Measurements from ENCODE around the gene SNED1.

Gene SNED1

DNA sequence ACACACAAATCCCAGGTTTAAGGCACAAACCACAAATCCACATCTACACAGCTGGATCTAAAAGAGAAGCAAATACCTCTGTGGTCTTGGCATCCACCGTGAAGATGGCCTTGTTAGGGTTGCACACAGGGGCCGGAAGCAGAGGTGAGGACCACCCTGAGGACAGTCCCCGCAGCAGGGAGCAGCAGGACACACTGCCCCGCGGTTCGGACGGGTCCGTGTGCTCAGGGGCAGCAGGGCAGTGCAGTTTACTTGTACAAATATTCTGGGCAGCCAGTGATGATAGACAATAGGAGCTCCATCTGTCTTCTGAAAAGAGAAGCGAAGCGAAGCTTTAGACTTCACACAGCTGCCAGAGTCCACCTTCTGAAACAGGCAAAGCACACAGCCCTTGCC, 142.0 kb downstream of the SNED1 start:
- TF ChIP-seq, protein P1, sequence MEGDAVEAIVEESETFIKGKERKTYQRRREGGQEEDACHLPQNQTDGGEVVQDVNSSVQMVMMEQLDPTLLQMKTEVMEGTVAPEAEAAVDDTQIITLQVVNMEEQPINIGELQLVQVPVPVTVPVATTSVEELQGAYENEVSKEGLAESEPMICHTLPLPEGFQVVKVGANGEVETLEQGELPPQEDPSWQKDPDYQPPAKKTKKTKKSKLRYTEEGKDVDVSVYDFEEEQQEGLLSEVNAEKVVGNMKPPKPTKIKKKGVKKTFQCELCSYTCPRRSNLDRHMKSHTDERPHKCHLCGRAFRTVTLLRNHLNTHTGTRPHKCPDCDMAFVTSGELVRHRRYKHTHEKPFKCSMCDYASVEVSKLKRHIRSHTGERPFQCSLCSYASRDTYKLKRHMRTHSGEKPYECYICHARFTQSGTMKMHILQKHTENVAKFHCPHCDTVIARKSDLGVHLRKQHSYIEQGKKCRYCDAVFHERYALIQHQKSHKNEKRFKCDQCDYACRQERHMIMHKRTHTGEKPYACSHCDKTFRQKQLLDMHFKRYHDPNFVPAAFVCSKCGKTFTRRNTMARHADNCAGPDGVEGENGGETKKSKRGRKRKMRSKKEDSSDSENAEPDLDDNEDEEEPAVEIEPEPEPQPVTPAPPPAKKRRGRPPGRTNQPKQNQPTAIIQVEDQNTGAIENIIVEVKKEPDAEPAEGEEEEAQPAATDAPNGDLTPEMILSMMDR (IDR thresholded peaks at IDR 0.05; ENCODE audit: control insufficient read depth, extremely low read depth, insufficient read depth), result no peak
- no peak overlapping the region for H3K4me3 ChIP-seq (ENCODE audit: low read depth, low read length)
- no peak for DNase-seq (ENCODE audit: low read depth)

GRCh38 chr2:241141214-241141770, 142.9 kb downstream of the SNED1 start:
- no peak overlapping the region for H3K4me3 ChIP-seq (ENCODE audit: low read depth, low read length)
- TF ChIP-seq, protein P1 (IDR thresholded peaks at IDR 0.05; ENCODE audit: control insufficient read depth, extremely low read depth, insufficient read depth), result no peak
- no peak for DNase-seq (ENCODE audit: low read depth)

GRCh38 chr2:241142063-241142462, 143.6 kb downstream of the SNED1 start:
- TF ChIP-seq, protein P1 (IDR thresholded peaks at IDR 0.05; ENCODE audit: control insufficient read depth, extremely low read depth, insufficient read depth), result no peak
- DNase-seq (ENCODE audit: low read depth), result no peak

GRCh38 chr2:241142593-241142992, 144.2 kb downstream of the SNED1 start:
- no peak overlapping the region for H3K4me3 ChIP-seq (ENCODE audit: low read depth, low read length)
- DNase-seq (ENCODE audit: low read depth), result no peak
- TF ChIP-seq, protein P1 (IDR thresholded peaks at IDR 0.05; ENCODE audit: control insufficient read depth, extremely low read depth, insufficient read depth), result no peak

More at GRCh38 chr2:241142063-241142462, 143.6 kb downstream of the SNED1 start:
- no peak overlapping the region for H3K4me3 ChIP-seq (ENCODE audit: low read depth, low read length)
